ENCODE results near the gene ZNF630.
"Not testable (repeated sequence)": the region's sequence is repeated elsewhere in the genome, so short reads cannot be mapped to it uniquely, and the experiment has no call there.

Gene ZNF630

DNA sequence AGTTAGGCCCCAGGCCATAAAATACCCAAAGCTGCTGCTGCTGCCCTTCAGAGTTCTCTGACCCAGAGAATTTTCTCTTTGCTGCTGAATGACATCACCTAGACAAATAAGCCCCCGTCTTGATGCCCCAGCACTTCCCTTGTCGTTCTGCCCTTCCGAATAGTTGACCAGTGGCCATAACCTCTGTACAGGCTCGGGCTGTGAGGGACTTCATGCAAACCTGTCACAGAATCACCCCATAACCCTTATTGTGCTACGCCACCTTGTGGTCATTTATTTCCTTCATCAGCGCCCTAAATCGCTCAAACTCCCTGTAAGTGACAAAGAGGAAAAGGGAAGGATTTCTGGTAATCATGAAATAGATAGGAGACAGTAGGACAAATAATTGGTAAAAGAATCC is 45.9 kb downstream of the ZNF630 start:
- H3K27ac ChIP-seq = no peak overlapping the region
- no peak for TF ChIP-seq ZFX (IDR thresholded peaks at IDR 0.05; ENCODE audit: borderline replicate concordance)
- TF ChIP-seq, protein P1, sequence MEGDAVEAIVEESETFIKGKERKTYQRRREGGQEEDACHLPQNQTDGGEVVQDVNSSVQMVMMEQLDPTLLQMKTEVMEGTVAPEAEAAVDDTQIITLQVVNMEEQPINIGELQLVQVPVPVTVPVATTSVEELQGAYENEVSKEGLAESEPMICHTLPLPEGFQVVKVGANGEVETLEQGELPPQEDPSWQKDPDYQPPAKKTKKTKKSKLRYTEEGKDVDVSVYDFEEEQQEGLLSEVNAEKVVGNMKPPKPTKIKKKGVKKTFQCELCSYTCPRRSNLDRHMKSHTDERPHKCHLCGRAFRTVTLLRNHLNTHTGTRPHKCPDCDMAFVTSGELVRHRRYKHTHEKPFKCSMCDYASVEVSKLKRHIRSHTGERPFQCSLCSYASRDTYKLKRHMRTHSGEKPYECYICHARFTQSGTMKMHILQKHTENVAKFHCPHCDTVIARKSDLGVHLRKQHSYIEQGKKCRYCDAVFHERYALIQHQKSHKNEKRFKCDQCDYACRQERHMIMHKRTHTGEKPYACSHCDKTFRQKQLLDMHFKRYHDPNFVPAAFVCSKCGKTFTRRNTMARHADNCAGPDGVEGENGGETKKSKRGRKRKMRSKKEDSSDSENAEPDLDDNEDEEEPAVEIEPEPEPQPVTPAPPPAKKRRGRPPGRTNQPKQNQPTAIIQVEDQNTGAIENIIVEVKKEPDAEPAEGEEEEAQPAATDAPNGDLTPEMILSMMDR (IDR thresholded peaks at IDR 0.05) = peak; percentile 31; the same call in 1 of the 2 replicates

- H3K27ac ChIP-seq = no peak overlapping the region
- TF ChIP-seq, protein P1 (IDR thresholded peaks at IDR 0.05) = no peak
- no peak for TF ChIP-seq ZFX (IDR thresholded peaks at IDR 0.05; ENCODE audit: borderline replicate concordance)
These were observed 48.7 kb downstream of the ZNF630 start for GRCh38 chrX:48022738-48023137.

GRCh38 chrX:48022100-48022499 is 49.3 kb downstream of the ZNF630 start:
- no peak for TF ChIP-seq ZFX (IDR thresholded peaks at IDR 0.05; ENCODE audit: borderline replicate concordance)
- TF ChIP-seq, protein P1 (IDR thresholded peaks at IDR 0.05) = no peak
- H3K27ac ChIP-seq = no peak overlapping the region

DNA sequence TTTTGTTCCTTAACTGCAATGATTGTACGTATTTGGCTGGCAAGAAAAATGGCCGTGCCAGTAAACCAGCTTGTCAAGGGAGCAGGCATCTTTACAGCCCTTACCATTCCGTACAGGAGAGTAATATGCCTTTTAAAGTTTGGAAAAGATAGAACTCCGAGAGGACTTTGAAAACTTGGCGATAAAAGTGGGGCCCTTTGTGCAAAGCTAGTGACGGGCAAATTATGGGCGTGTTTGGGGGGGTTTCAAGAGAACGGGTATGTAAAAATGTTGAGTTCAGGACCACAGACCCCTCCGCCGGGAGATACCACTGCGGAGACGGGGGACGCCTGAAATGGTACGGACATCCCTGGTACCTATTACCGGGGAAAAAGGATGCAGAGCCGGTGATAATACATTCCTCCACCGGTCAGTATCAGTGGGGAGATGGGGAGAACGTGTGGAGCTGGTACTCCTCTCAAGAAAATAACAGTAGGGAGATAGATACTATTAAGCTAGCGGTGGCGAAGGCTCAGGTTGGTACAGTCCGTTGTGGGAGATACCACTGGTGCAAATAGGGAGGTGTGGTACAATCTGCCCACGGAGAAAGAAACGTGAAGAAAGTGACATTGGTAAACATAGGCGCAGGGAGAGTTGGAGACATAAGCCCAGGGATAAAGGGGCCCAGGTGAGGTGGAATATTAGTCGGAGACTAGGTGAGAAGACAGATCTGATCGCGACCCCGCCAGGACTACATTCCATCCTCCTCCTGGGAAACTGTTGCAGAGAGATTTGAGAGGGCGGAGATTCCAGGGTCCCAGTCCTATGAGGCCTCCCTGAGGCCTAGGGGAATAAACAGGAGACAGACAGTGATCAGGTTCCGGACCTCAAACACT is 50.2 kb downstream of the ZNF630 start:
- TF ChIP-seq ZFX (IDR thresholded peaks at IDR 0.05; ENCODE audit: borderline replicate concordance) = no peak
- TF ChIP-seq, protein P1 (IDR thresholded peaks at IDR 0.05) = no peak
- peak overlapping the region; percentile 67 for H3K27ac ChIP-seq

- H3K27ac ChIP-seq = not testable (repeated sequence)
These were observed 51.0 kb downstream of the ZNF630 start for GRCh38 chrX:48020472-48020871.

GRCh38 chrX:48019892-48020291 is 51.5 kb downstream of the ZNF630 start:
- not testable (repeated sequence) for H3K27ac ChIP-seq

GRCh38 chrX:48016583-48017310 is 54.7 kb downstream of the ZNF630 start:
- H3K27ac ChIP-seq = not testable (repeated sequence)

DNA sequence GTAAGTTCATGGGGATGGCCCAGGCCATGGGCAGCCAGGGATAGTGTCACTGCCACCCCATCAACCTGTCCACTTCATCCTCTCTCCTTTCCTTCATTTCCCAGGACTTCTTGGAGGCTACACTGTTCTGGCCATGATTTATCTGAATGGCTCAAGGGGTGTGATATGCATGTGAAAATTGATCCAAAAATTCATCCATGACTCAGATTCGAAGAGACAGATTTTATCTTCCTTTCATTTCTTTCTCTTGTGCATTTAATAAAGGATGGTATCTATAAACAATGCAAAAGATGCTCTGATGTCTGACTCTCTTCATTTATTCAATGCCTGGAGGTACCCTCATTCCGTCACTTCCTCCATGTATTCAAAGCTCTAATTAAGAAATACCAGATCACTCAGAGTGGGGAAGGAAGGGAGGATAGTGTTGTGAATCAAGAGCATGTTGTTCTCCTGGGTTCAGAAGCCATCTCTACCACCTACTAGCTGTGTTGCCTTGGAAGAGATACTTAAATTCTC is 61.9 kb downstream of the ZNF630 start:
- H3K27ac ChIP-seq = not testable (repeated sequence)
